ENCODE data around the gene NXN.
A peak's percentile ranks its signal among the peaks of the same experiment; 100 is the strongest.
"Not testable (repeated sequence)": the region's sequence is repeated elsewhere in the genome, so short reads cannot be mapped to it uniquely, and the experiment has no call there.

Gene NXN

GRCh38 chr17:1006054-1006453 lies 26.5 kb upstream of the NXN start:
- no peak for DNase-seq (ENCODE audit: low read depth in 2 of 2)

- DNase-seq (ENCODE audit: low read depth in 2 of 2) = no peak
These were observed 25.9 kb upstream of the NXN start for GRCh38 chr17:1005361-1005946.

- DNase-seq (ENCODE audit: low read depth in 2 of 2) = no peak
These were observed 25.3 kb upstream of the NXN start for GRCh38 chr17:1004769-1005295.

GRCh38 chr17:1003972-1004768 lies 24.6 kb upstream of the NXN start:
- DNase-seq (ENCODE audit: low read depth in 2 of 2) = no peak

- no peak for DNase-seq (ENCODE audit: low read depth in 2 of 2)
These were observed 24.0 kb upstream of the NXN start for GRCh38 chr17:1003633-1003971.

GRCh38 chr17:1002771-1003555 lies 23.4 kb upstream of the NXN start:
- DNase-seq (ENCODE audit: low read depth in 2 of 2) = no peak

- DNase-seq (ENCODE audit: low read depth in 2 of 2) = no peak
These were observed 22.8 kb upstream of the NXN start for GRCh38 chr17:1002412-1002753.

GRCh38 chr17:1001640-1002411 lies 22.2 kb upstream of the NXN start:
- DNase-seq (ENCODE audit: low read depth in 2 of 2) = no peak

GRCh38 chr17:1000597-1001461 lies 21.3 kb upstream of the NXN start:
- DNase-seq (ENCODE audit: low read depth in 2 of 2) = no peak

GRCh38 chr17:998111-998510 lies 18.5 kb upstream of the NXN start:
- DNase-seq (ENCODE audit: low read depth in 2 of 2) = no peak

GRCh38 chr17:996554-997344 lies 17.2 kb upstream of the NXN start, which contains the start of gene TIMM22:
Gene TIMM22, plus strand, starts transcription at chr17:997129. Its CDS starts 14 bp downstream, at chr17:997143.
- peak; percentile 75 to 81 for DNase-seq (ENCODE audit: low read depth in 2 of 2)

- not testable (repeated sequence) for DNase-seq (ENCODE audit: low read depth in 2 of 2)
These were observed 15.7 kb upstream of the NXN start for GRCh38 chr17:995324-995723.

- no peak for DNase-seq (ENCODE audit: low read depth in 2 of 2)
These were observed 13.4 kb upstream of the NXN start for GRCh38 chr17:992933-993332.

- no peak for DNase-seq (ENCODE audit: low read depth in 2 of 2)
These were observed 9.0 kb upstream of the NXN start for GRCh38 chr17:988561-988960.

- DNase-seq (ENCODE audit: low read depth in 2 of 2) = no peak
These were observed 8.4 kb upstream of the NXN start for GRCh38 chr17:987931-988330.

- DNase-seq (ENCODE audit: low read depth in 2 of 2) = no peak
These were observed 6.8 kb upstream of the NXN start for GRCh38 chr17:986322-986929.

GRCh38 chr17:983921-984320 lies 4.3 kb upstream of the NXN start:
- no peak for DNase-seq (ENCODE audit: low read depth in 2 of 2)

GRCh38 chr17:981292-981658 lies 1.7 kb upstream of the NXN start:
- DNase-seq (ENCODE audit: low read depth in 2 of 2) = no peak

GRCh38 chr17:980406-981291 lies 1.1 kb upstream of the NXN start:
- DNase-seq (ENCODE audit: low read depth in 2 of 2) = peak; percentile 38 to 53

Data from stimulated activated CD8-positive, alpha-beta memory T cell treated with anti-CD3 and anti-CD28 coated beads, Interleukin-2, amount 100 ng/mL, for 1 hour (primary cell).